Measurements from ENCODE around the gene AGMO. TPM values are rescaled to one million over a fixed set of nuclear protein-coding genes. Genes with fewer than 3 reads are reported as not detected.

The AGMO gene
- total RNA-seq, 1 experiment from 2014 or later = not detected

DNA sequence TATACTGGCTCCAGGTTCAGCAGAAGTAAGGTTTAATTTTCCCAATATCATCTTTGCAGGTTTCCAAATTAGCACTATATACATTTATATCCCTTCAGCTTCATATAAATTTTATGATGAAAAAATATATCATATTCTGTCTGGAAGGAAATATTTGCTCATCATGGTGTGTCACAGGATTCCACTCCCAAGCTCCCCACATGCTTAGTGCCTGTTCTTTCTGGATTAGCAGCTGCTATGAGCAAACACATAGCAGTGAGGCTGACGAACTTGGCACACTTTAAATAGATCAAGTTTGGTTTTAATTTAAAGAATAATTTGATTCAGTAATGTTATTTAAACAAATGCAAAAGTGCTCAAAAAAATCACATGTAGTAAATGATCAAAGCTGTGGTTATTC, 251.9 kb downstream of the AGMO start:
- Histone ChIP-seq H3K36me3 (ENCODE audit: control insufficient read depth in 1 of 2, insufficient read depth in 2 of 2, low read length in 2 of 2) (no peaks in the 10 kb centered on the region), H2AFZ (ENCODE audit: low read depth, low read length, poor library complexity, severe bottlenecking) (no peak overlapping the region), H3K4me2 (ENCODE audit: low read length) (no peak overlapping the region), H3K79me2 (ENCODE audit: insufficient read depth, low read length) (no peaks in the 10 kb centered on the region), H3K4me1 (ENCODE audit: control insufficient read depth in 1 of 2, insufficient read depth in 2 of 2, low read length in 2 of 2) (no peaks in the 10 kb centered on the region), H3K9me2 (ENCODE audit: insufficient read depth) (no peaks in the 10 kb centered on the region), H3K9me3 (ENCODE audit: control insufficient read depth in 1 of 2, insufficient read depth in 1 of 2, low read depth in 1 of 2, low read length in 2 of 2) (no peaks in the 10 kb centered on the region), H3K27ac (ENCODE audit: low read depth, low read length) (no peak overlapping the region), H3K9ac (ENCODE audit: low read length) (no peak overlapping the region), H3K27me3 (ENCODE audit: insufficient read depth, low read length) (no peaks in the 10 kb centered on the region), H3K4me3 (replicated peaks in 1 of 2; ENCODE audit: low read depth in 1 of 2, low read length in 2 of 2) (no peak overlapping the region), H4K20me1 (ENCODE audit: insufficient read depth) (no peaks in the 10 kb centered on the region)
- ChIA-PET CTCF (no interaction called here), POLR2A (no interaction called here), RAD21 (ENCODE audit: low non-redundant PET in 1 of 2, low total read pairs in 2 of 2, uncharacterized antibody in 2 of 2, unreplicated experiment in 2 of 2) (no interaction called here)
- intact Hi-C loops (cut with micrococcal nuclease) = loop anchor here (5.0 kb wide), 2 partner anchors 412 to 593 kb away; no protein-coding TSS in a partner anchor
- no TSS peak for BruUV-seq (replicated peaks)
- no peak for DNase-seq (ENCODE audit: low read depth, low spot score)
- TF ChIP-seq TCF7L2 (IDR thresholded peaks at IDR 0.05; ENCODE audit: borderline replicate concordance, extremely low read depth, insufficient read depth, insufficient read length) = no peak
- no peak for TF ChIP-seq FOSL1 (IDR thresholded peaks at IDR 0.05; ENCODE audit: low read depth)
- no peak for TF ChIP-seq EZH2 (IDR thresholded peaks at IDR 0.05)
- TF ChIP-seq, protein P1, sequence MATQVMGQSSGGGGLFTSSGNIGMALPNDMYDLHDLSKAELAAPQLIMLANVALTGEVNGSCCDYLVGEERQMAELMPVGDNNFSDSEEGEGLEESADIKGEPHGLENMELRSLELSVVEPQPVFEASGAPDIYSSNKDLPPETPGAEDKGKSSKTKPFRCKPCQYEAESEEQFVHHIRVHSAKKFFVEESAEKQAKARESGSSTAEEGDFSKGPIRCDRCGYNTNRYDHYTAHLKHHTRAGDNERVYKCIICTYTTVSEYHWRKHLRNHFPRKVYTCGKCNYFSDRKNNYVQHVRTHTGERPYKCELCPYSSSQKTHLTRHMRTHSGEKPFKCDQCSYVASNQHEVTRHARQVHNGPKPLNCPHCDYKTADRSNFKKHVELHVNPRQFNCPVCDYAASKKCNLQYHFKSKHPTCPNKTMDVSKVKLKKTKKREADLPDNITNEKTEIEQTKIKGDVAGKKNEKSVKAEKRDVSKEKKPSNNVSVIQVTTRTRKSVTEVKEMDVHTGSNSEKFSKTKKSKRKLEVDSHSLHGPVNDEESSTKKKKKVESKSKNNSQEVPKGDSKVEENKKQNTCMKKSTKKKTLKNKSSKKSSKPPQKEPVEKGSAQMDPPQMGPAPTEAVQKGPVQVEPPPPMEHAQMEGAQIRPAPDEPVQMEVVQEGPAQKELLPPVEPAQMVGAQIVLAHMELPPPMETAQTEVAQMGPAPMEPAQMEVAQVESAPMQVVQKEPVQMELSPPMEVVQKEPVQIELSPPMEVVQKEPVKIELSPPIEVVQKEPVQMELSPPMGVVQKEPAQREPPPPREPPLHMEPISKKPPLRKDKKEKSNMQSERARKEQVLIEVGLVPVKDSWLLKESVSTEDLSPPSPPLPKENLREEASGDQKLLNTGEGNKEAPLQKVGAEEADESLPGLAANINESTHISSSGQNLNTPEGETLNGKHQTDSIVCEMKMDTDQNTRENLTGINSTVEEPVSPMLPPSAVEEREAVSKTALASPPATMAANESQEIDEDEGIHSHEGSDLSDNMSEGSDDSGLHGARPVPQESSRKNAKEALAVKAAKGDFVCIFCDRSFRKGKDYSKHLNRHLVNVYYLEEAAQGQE (IDR thresholded peaks at IDR 0.05; ENCODE audit: low read depth) = no peak
- TF ChIP-seq, protein P2, sequence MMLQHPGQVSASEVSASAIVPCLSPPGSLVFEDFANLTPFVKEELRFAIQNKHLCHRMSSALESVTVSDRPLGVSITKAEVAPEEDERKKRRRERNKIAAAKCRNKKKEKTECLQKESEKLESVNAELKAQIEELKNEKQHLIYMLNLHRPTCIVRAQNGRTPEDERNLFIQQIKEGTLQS (IDR thresholded peaks at IDR 0.05) = no peak
- no peak for ATAC-seq

DNA sequence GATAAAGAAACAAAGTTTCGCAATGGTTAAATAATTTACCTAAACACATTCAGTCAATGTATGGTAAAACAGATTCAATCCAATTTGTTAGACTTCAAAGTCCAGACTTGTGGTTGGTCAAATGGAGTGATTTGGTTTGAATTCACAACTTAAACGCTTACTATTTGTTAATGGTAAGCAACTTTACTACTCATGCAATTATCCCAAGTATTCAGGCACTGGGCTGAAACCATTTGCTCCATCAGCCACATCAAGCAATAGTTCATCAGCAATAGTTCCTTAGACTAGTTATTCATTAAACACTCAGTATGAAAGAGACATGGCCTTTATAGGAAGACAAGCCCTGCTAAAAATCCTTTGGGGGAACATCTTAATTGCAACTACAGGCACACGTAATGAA, 253.0 kb downstream of the AGMO start:
- no peak overlapping the region for H3K4me2 ChIP-seq (ENCODE audit: low read length)
- no peaks in the 10 kb centered on the region for H3K79me2 ChIP-seq (ENCODE audit: insufficient read depth, low read length)
- ChIA-PET POLR2A (no interaction called here), RAD21 (ENCODE audit: low non-redundant PET in 1 of 2, low total read pairs in 2 of 2, uncharacterized antibody in 2 of 2, unreplicated experiment in 2 of 2) (no interaction called here), CTCF (no interaction called here)
- no peaks in the 10 kb centered on the region for H3K4me1 ChIP-seq (ENCODE audit: control insufficient read depth in 1 of 2, insufficient read depth in 2 of 2, low read length in 2 of 2)
- no peak for ATAC-seq
- TF ChIP-seq POLR2A (IDR thresholded peaks at IDR 0.05; ENCODE audit: borderline replicate concordance, extremely low read depth, insufficient read depth, insufficient read length) (no peak), SRF (IDR thresholded peaks at IDR 0.05; ENCODE audit: low read depth) (no peak)
- no peak overlapping the region for H3K9ac ChIP-seq (ENCODE audit: low read length)
- no peak for DNase-seq (ENCODE audit: low read depth, low spot score)
- H3K27me3 ChIP-seq (ENCODE audit: insufficient read depth, low read length) = no peaks in the 10 kb centered on the region
- H3K4me3 ChIP-seq (replicated peaks in 1 of 2; ENCODE audit: low read depth in 1 of 2, low read length in 2 of 2) = no peak overlapping the region
- no peaks in the 10 kb centered on the region for H4K20me1 ChIP-seq (ENCODE audit: insufficient read depth)
- no peaks in the 10 kb centered on the region for H3K36me3 ChIP-seq (ENCODE audit: control insufficient read depth in 1 of 2, insufficient read depth in 2 of 2, low read length in 2 of 2)
- H3K27ac ChIP-seq (ENCODE audit: low read depth, low read length) = no peak overlapping the region
- no peaks in the 10 kb centered on the region for H3K9me3 ChIP-seq (ENCODE audit: control insufficient read depth in 1 of 2, insufficient read depth in 1 of 2, low read depth in 1 of 2, low read length in 2 of 2)
- intact Hi-C loops (cut with micrococcal nuclease) = loop anchor here (5.0 kb wide), 2 partner anchors 413 to 592 kb away; no protein-coding TSS in a partner anchor
- no peaks in the 10 kb centered on the region for H3K9me2 ChIP-seq (ENCODE audit: insufficient read depth)
- no TSS peak for BruUV-seq (replicated peaks)
- H2AFZ ChIP-seq (ENCODE audit: low read depth, low read length, poor library complexity, severe bottlenecking) = no peak overlapping the region
